Lower leg skin (tissue), 4 donors: ENCODE data around the gene SRRM3. TPM values are rescaled to one million over a fixed set of nuclear protein-coding genes. Genes with fewer than 3 reads are reported as not detected.
"Not testable (repeated sequence)": the region's sequence is repeated elsewhere in the genome, so short reads cannot be mapped to it uniquely, and the experiment has no call there.

Experiments
- DNase-seq, 2 donors: peaks; one replicate each; pipeline ENCODE4 v3.0.0-alpha.2; 2019; ENCODE audit warnings: low spot score in 2 of 2
- H3K4me3 ChIP-seq: fragments of 200-600 bp; sonication (generic); 2 replicates; pipeline ENCODE4 v1.5.1; 2017; ENCODE audit warnings: mild to moderate bottlenecking, low read depth; ENCODE audit not compliant: poor library complexity, severe bottlenecking
- POLR2A ChIP-seq, 2 donors: fragments of 450-650 bp; IDR thresholded peaks; one replicate each; pipeline ENCODE4 v1.6.1; 2016 to 2017; ENCODE audit warnings: antibody characterized with exemption in 2 of 2, mild to moderate bottlenecking in 1 of 2, moderate library complexity in 1 of 2
- WGBS, 2 donors: methylation state at CpG; one replicate each; pipeline ENCODE4 v1.1.5; 2018; 5-methylcytosine and 5-hydroxymethylcytosine counted together
- intact Hi-C: fragments of 100-400 bp; cut with DNase I; formaldehyde crosslinking; loops from one replicate; pipeline ENCODE4 v1.15.0; 2023; ENCODE audit warnings: low total_unique reads
- total RNA-seq, 4 donors: library from RNA; depleted of rRNA; stranded (reverse); fragments of >200 nt; gene quantifications; one replicate each; pipeline ENCODE4 v1.1.0, GENCODE V29; 2016
- TF ChIP-seq, protein P1 (sequence below), 3 donors: fragments of 450-650 bp; IDR thresholded peaks; one replicate each; pipeline ENCODE4 v1.5.1; 2016; ENCODE audit warnings: antibody characterized with exemption in 3 of 3, mild to moderate bottlenecking in 3 of 3, moderate library complexity in 2 of 3

Gene SRRM3
- total RNA-seq, 4 donors from 2014 or later = 7.5 to 12.3 (median 9.4) TPM

DNA sequence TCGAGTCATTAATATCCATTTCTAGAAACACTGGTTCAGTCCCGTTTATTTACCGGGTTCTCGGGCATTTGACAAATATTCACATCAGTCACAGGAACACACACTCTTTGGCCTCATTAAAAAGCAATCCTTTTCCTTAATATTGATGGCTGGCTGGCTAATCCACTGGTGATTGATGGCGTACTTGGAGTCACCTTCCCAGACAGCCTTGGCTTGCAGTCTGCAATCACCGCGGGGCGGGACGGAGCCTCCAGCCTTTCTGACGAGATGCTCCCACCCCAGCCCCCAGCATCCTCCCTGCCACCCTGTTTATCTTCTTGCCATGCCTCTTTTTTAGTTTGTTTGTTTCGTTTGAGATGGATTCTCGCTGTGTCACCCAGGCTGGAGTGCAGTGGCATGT lies 36.6 kb downstream of the SRRM3 start:
- no peak for TF ChIP-seq POLR2A (IDR thresholded peaks at IDR 0.05)
- TF ChIP-seq, protein P1, sequence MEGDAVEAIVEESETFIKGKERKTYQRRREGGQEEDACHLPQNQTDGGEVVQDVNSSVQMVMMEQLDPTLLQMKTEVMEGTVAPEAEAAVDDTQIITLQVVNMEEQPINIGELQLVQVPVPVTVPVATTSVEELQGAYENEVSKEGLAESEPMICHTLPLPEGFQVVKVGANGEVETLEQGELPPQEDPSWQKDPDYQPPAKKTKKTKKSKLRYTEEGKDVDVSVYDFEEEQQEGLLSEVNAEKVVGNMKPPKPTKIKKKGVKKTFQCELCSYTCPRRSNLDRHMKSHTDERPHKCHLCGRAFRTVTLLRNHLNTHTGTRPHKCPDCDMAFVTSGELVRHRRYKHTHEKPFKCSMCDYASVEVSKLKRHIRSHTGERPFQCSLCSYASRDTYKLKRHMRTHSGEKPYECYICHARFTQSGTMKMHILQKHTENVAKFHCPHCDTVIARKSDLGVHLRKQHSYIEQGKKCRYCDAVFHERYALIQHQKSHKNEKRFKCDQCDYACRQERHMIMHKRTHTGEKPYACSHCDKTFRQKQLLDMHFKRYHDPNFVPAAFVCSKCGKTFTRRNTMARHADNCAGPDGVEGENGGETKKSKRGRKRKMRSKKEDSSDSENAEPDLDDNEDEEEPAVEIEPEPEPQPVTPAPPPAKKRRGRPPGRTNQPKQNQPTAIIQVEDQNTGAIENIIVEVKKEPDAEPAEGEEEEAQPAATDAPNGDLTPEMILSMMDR (IDR thresholded peaks at IDR 0.05) = no peak
- intact Hi-C loops = no loop called here
- DNase-seq = no peak
- no peak overlapping the region for H3K4me3 ChIP-seq
- 32 to 34% methylated on average over 12 of the region's 12 CpGs for WGBS, 2 donors

DNA sequence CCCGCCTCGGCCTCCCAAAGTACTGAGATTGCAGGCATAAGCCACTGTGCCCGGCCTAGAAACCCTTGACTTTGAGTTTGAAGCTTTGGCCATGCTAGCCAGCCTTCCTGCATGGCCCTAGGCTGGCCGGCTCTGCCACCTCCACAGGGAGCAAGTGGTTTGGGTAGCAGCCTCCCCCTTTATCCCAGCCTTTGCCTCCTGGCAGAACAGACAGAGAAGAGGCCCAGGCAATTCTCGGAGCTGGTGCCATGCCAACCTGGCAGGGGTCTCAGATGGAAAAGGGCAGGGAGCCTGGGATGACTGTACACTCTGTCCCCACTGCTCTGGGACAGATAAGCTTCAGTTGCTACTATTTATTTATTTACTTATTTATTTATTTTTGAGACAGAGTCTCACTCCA lies 39.4 kb downstream of the SRRM3 start:
- no peak for DNase-seq
- 87 to 88% methylated on average over 5 of the region's 5 CpGs for WGBS, 2 donors
- intact Hi-C loops = no loop called here
- no peak for TF ChIP-seq POLR2A (IDR thresholded peaks at IDR 0.05)
- TF ChIP-seq, protein P1 (IDR thresholded peaks at IDR 0.05) = no peak
- H3K4me3 ChIP-seq = no peak overlapping the region

DNA sequence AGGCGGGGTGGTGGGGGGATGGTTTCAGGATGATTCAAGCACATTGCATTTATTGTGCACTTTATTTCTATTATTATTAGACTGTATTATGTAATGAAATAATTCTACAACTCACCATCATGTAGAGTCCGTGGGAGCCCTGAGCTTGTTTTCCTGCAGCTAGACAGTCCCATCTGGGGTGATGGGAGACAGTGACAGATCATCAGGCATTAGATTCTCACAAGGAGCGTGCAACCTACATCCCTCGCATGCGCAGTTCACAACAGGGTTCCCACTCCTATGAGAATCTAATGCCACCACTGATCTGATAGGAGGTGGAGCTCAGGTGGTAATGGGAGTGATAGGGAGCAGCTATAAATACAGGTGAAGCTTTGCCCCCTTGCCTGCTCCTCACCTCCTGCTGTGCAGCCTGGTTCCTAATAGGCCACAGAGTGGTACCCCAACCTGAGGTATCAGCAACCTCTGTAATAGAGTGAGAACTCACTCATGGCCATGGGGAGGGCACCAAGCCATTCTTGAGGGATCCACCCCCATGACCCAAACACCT lies 40.9 kb downstream of the SRRM3 start:
- 92 to 93% methylated on average over 5 of the region's 5 CpGs for WGBS, 2 donors
- H3K4me3 ChIP-seq, DNase-seq, intact Hi-C loops: not testable (repeated sequence)

DNA sequence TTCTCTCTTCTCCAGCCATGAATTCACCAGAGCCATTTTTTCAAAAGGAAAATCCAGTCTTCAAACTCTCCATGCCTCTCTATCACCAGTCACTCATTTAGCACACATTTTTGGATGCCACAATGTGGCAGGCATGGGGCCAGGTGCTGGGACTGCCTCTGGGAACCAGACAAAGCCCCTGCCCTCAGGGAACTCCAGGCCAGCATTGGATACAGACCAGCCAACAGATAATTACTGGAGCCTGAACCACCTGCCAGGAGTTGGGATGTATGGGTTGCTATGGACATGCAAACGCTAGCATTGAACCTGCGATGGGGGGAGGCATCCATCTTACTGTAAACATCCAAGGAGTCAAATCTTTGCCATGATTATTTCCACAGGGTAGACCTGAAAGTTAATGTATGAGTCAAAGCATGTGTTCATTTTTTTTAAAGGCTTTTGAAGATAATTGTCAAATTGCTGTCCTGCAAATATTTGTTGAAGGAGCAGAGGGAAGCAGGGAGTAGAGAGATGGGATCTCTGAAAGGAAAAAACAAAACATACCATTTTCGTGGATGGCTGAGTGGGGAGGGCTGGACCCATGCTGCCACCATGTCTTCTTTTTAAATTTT lies 43.2 kb downstream of the SRRM3 start:
- intact Hi-C loops = no loop called here
- TF ChIP-seq, protein P1 (IDR thresholded peaks at IDR 0.05) = no peak
- no peak for TF ChIP-seq POLR2A (IDR thresholded peaks at IDR 0.05)
- H3K4me3 ChIP-seq = no peak overlapping the region
- WGBS, 2 donors = 31 to 39% methylated on average over 3 of the region's 3 CpGs
- no peak for DNase-seq

DNA sequence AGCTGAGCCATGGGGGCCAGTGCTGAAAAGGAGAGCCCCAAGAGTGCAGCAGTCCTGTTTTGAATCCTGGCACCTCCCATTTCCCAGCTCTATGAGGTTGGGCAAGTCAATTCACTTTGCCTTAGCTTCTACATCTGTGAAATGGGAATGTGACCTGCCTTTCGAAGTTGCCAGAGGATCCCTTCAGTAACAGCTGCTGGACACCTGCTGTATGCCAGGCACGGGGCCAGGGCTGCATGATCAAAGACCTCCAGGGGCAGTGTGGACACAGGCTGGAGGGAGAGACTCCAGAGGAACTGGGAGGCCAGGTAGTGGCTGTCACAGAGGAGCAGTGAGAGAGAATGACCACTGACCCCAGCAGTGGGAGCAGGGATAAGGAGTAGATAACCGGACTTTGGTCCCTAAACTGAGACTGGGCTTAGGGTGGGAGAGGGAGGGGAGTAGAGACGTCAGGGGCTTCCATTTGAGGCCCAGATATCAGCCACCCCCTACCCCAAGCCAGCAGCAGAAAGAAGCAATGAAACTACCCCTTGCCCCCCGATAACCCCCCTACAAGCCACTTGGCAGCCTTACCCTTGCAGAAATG lies 45.2 kb downstream of the SRRM3 start:
- no peak overlapping the region for H3K4me3 ChIP-seq
- TF ChIP-seq POLR2A (IDR thresholded peaks at IDR 0.05) = no peak
- TF ChIP-seq, protein P1 (IDR thresholded peaks at IDR 0.05) = no peak
- no peak for DNase-seq
- 77 to 80% methylated on average over 5 of the region's 5 CpGs for WGBS, 2 donors
- intact Hi-C loops = no loop called here

DNA sequence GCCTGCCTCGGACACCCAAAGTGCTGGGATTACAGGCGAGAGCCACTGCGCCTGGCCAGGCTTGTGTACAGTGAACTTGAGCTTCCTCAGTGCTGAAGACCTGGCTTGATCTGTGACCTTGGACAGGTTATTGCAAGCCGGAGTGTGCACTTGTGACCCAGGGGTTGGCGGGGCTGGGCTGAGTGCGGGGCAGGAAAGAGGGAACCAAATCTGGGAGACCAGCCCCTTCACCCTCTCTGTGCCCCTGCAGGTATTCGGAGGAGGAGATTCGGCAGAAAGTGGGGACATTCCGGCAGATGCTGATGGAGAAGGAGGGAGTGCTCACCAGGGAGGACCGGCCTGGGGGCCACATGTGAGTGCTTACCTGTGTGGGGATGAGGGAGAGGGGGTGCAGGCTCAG lies 46.2 kb downstream of the SRRM3 start:
- no peak overlapping the region for H3K4me3 ChIP-seq
- TF ChIP-seq, protein P1 (IDR thresholded peaks at IDR 0.05) = no peak
- TF ChIP-seq POLR2A (IDR thresholded peaks at IDR 0.05) = no peak
- intact Hi-C loops = no loop called here
- DNase-seq = no peak
- 92% methylated on average over 10 of the region's 10 CpGs for WGBS, 2 donors
